LNCaP clone FGC (cell line): ENCODE results near the gene AATK.

Experiments used
- DNase-seq: peaks from one replicate; pipeline ENCODE4 v3.0.0-alpha.2; 2011; ENCODE audit warnings: low read depth
- H3K4me3 ChIP-seq: 2 replicates; pipeline ENCODE4 v1.5.1; 2011; ENCODE audit warnings: mild to moderate bottlenecking, low read depth, low read length, control low read depth
- TF ChIP-seq, protein P1 (sequence below): IDR thresholded peaks from 2 replicates; pipeline ENCODE4 v1.5.1; 2012; ENCODE audit warnings: mild to moderate bottlenecking; ENCODE audit not compliant: control insufficient read depth, insufficient read depth; ENCODE audit errors: extremely low read depth

Gene AATK

DNA sequence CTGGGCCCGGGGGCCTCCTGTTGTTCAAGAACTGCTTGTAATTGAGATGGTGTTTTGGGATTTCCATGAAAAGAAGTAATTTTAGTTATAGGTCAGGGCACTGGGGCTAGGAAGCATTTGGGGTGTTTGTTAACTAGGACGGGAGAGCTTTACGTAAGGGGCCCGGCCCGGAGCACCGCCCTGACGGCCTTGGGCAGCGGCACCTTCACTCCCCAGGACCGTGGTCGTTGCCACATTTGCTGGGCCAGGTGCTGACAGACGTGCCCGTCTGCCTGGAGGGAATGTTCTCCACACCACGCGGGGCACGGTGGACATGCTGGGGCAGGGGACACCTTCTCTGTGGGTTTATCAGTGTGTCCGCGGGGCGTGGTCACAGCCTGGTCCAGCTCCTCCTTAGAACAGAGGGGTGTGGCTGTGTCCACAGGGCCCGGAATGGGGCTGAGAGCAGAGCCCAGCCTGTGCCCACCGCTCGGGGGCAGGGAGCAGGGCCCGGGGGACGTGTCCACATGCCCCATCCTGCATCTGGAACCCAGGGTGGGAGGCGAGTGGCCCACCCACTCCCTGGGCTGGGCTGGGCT, 73.4 kb downstream of the AATK start:
- DNase-seq, result no peak
- TF ChIP-seq, protein P1, sequence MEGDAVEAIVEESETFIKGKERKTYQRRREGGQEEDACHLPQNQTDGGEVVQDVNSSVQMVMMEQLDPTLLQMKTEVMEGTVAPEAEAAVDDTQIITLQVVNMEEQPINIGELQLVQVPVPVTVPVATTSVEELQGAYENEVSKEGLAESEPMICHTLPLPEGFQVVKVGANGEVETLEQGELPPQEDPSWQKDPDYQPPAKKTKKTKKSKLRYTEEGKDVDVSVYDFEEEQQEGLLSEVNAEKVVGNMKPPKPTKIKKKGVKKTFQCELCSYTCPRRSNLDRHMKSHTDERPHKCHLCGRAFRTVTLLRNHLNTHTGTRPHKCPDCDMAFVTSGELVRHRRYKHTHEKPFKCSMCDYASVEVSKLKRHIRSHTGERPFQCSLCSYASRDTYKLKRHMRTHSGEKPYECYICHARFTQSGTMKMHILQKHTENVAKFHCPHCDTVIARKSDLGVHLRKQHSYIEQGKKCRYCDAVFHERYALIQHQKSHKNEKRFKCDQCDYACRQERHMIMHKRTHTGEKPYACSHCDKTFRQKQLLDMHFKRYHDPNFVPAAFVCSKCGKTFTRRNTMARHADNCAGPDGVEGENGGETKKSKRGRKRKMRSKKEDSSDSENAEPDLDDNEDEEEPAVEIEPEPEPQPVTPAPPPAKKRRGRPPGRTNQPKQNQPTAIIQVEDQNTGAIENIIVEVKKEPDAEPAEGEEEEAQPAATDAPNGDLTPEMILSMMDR, result no peak
- no peak overlapping the region for H3K4me3 ChIP-seq

DNA sequence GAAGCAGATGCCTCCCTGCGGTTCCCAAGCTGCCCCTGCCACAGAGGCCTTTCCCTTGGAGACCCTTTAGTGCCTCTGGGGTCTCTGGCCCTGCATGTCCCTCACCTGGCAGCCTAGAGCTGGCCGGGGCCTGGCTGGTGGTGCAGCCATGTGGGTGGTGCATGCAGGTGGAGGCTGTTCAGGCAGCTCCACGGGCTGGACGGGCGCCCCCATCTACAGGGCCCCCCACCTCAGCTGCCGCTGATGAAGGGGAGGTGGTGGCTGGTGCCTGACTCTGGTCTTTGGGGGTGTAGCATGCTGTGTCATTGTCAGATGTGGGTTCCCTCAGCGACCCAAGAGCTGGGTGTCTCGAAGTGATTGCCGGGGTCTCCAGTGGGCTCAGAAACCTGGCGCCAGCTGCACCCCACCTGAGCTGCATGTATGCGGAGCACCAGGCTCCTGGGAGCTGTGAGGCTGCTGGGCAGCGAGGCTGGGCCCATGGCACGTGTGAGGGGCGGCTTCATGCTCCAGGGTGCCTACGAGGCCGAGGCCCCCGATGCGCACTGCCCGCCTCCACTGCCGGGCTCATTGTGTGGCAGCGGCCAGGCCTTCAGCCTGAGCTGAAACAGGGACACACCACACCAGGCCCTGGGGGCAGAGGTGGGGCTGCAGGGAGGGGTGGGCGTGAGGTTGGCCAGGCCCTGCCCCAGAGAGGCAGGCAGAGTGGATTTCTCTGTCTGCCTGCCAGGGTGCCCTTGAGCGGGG, 74.1 kb downstream of the AATK start:
- DNase-seq, result no peak
- TF ChIP-seq, protein P1, result no peak

GRCh38 chr17:81091154-81091553, 74.9 kb downstream of the AATK start:
- TF ChIP-seq, protein P1, result no peak
- DNase-seq, result no peak
- H3K4me3 ChIP-seq, result no peak overlapping the region

More for the DNA sequence above, 74.1 kb downstream of the AATK start:
- no peak overlapping the region for H3K4me3 ChIP-seq

GRCh38 chr17:81090361-81091136, 75.5 kb downstream of the AATK start:
- TF ChIP-seq, protein P1, result no peak
- DNase-seq, result no peak
- no peak overlapping the region for H3K4me3 ChIP-seq

- H3K4me3 ChIP-seq, result no peak overlapping the region
- TF ChIP-seq, protein P1, result no peak
- no peak for DNase-seq
Measured at GRCh38 chr17:81086789-81087551, 79.1 kb downstream of the AATK start.

GRCh38 chr17:81085420-81085911, 80.6 kb downstream of the AATK start:
- H3K4me3 ChIP-seq, result no peak overlapping the region
- DNase-seq, result no peak
- TF ChIP-seq, protein P1, result no peak
